ENCODE data around the gene BCHE. TPM values are rescaled to one million over a fixed set of nuclear protein-coding genes. Genes with fewer than 3 reads are reported as not detected.
A peak's percentile ranks its signal among the peaks of the same experiment; 100 is the strongest.

Gene BCHE
- total RNA-seq, 4 donors from 2014 or later = 31.8 to 96.2 (median 49.3) TPM

- Histone ChIP-seq H3K4me1 (peaks cover 0 to 6% (median 0%) of the 10 kb centered on the region in 3 donors), H3K9me3 (no peaks in the 10 kb centered on the region), H3K27me3 (no peaks in the 10 kb centered on the region), H3K4me3 (peak overlapping the region in 1 of 2 donors; percentile 7), H3K27ac (peak overlapping the region in 2 of 4 donors; percentile 63 to 65), H3K36me3 (no peaks in the 10 kb centered on the region)
- TF ChIP-seq EP300 (IDR thresholded peaks at IDR 0.05) (no peak), CTCF (IDR thresholded peaks at IDR 0.05) (no peak), POLR2A (IDR thresholded peaks at IDR 0.05) (no peak), POLR2AphosphoS5 (IDR thresholded peaks at IDR 0.05) (no peak)
- no peak for ATAC-seq
- WGBS, 2 donors (ENCODE audit: low coverage in 1 of 2) = 73 to 88% methylated on average over 1 of the region's 1 CpG
These were observed 578 bp upstream of the BCHE start for GRCh38 chr3:165837801-165838200.

GRCh38 chr3:165835431-165835830, 1.8 kb downstream of the BCHE start:
- H3K27ac ChIP-seq = peak overlapping the region in 3 of 4 donors; percentile 63 to 65 (median 65)
- peak overlapping the region; percentile 46 to 90 for H3K4me3 ChIP-seq
- ATAC-seq = no peak
- H3K27me3 ChIP-seq = no peaks in the 10 kb centered on the region
- TF ChIP-seq POLR2A (IDR thresholded peaks at IDR 0.05) = no peak
- no peak for TF ChIP-seq POLR2AphosphoS5 (IDR thresholded peaks at IDR 0.05)
- TF ChIP-seq CTCF (IDR thresholded peaks at IDR 0.05) = no peak
- TF ChIP-seq EP300 (IDR thresholded peaks at IDR 0.05) = no peak
- H3K4me1 ChIP-seq = peaks cover 0 to 6% (median 2%) of the 10 kb centered on the region in 3 donors
- no peaks in the 10 kb centered on the region for H3K36me3 ChIP-seq
- WGBS, 2 donors (ENCODE audit: low coverage in 1 of 2) = 9 to 23% methylated on average over 2 of the region's 2 CpGs
- H3K9me3 ChIP-seq = no peaks in the 10 kb centered on the region

GRCh38 chr3:165830746-165831145, 6.5 kb downstream of the BCHE start:
- Histone ChIP-seq H3K4me1 (peaks cover 0 to 2% (median 0%) of the 10 kb centered on the region in 3 donors), H3K4me3 (no peak overlapping the region), H3K27me3 (no peaks in the 10 kb centered on the region), H3K27ac (peak overlapping the region in 1 of 4 donors; percentile 13), H3K9me3 (no peaks in the 10 kb centered on the region), H3K36me3 (peaks cover 0 to 3% of the 10 kb centered on the region in 2 donors)
- TF ChIP-seq CTCF (IDR thresholded peaks at IDR 0.05) = no peak
- no peak for TF ChIP-seq EP300 (IDR thresholded peaks at IDR 0.05)
- TF ChIP-seq POLR2AphosphoS5 (IDR thresholded peaks at IDR 0.05) = no peak
- TF ChIP-seq POLR2A (IDR thresholded peaks at IDR 0.05) = no peak
- ATAC-seq = no peak
- 77 to 87% methylated on average over 3 of the region's 3 CpGs for WGBS, 2 donors (ENCODE audit: low coverage in 1 of 2)

GRCh38 chr3:165827883-165828282, 9.3 kb downstream of the BCHE start:
- WGBS, 2 donors (ENCODE audit: low coverage in 1 of 2) = 29 to 80% methylated on average over 1 of the region's 1 CpG
- ATAC-seq = no peak

GRCh38 chr3:165827233-165827632, 10.0 kb downstream of the BCHE start:
- Histone ChIP-seq H3K4me3 (no peak overlapping the region), H3K27ac (no peak overlapping the region), H3K4me1 (peaks cover 0 to 2% (median 0%) of the 10 kb centered on the region in 3 donors), H3K36me3 (peaks cover 0 to 6% of the 10 kb centered on the region in 2 donors), H3K9me3 (no peaks in the 10 kb centered on the region), H3K27me3 (no peaks in the 10 kb centered on the region)
- ATAC-seq = no peak
- TF ChIP-seq EP300 (IDR thresholded peaks at IDR 0.05) (no peak), POLR2A (IDR thresholded peaks at IDR 0.05) (no peak), POLR2AphosphoS5 (IDR thresholded peaks at IDR 0.05) (no peak), CTCF (IDR thresholded peaks at IDR 0.05) (no peak)
- WGBS, 2 donors (ENCODE audit: low coverage in 1 of 2) = 67 to 73% methylated on average over 1 of the region's 1 CpG

More at GRCh38 chr3:165827883-165828282, 9.3 kb downstream of the BCHE start:
- Histone ChIP-seq H3K4me1 (peaks cover 0 to 2% (median 0%) of the 10 kb centered on the region in 3 donors), H3K27me3 (no peaks in the 10 kb centered on the region), H3K9me3 (no peaks in the 10 kb centered on the region), H3K36me3 (peaks cover 0 to 6% of the 10 kb centered on the region in 2 donors), H3K27ac (peak overlapping the region in 1 of 4 donors; percentile 25), H3K4me3 (no peak overlapping the region)
- TF ChIP-seq POLR2AphosphoS5 (IDR thresholded peaks at IDR 0.05) = no peak
- TF ChIP-seq POLR2A (IDR thresholded peaks at IDR 0.05) = no peak
